GM12892 (cell line): ENCODE data around the gene ADAM11.

Experiments
- DNase-seq: peaks from one replicate; pipeline ENCODE4 v3.0.0; 2011; ENCODE audit not compliant: insufficient read length
- FAIRE-seq: peaks from 2 replicates; lab custom pipeline; 2011; peaks lifted over from hg19 to GRCh38; lab: Jason Lieb, UNC
- POLR2A ChIP-seq: IDR thresholded peaks from 2 replicates; pipeline ENCODE4 v1.6.1; 2011; ENCODE audit warnings: low read depth, low read length, control low read depth
- POLR2AphosphoS5 ChIP-seq: IDR thresholded peaks from 2 replicates; pipeline ENCODE4 v1.6.1; 2011; ENCODE audit warnings: low read depth, low read length, control low read depth
- TAF1 ChIP-seq: IDR thresholded peaks from 2 replicates; pipeline ENCODE4 v1.6.1; 2011; ENCODE audit warnings: low read depth, mild to moderate bottlenecking, control low read depth, low read length, borderline replicate concordance

Gene ADAM11

DNA sequence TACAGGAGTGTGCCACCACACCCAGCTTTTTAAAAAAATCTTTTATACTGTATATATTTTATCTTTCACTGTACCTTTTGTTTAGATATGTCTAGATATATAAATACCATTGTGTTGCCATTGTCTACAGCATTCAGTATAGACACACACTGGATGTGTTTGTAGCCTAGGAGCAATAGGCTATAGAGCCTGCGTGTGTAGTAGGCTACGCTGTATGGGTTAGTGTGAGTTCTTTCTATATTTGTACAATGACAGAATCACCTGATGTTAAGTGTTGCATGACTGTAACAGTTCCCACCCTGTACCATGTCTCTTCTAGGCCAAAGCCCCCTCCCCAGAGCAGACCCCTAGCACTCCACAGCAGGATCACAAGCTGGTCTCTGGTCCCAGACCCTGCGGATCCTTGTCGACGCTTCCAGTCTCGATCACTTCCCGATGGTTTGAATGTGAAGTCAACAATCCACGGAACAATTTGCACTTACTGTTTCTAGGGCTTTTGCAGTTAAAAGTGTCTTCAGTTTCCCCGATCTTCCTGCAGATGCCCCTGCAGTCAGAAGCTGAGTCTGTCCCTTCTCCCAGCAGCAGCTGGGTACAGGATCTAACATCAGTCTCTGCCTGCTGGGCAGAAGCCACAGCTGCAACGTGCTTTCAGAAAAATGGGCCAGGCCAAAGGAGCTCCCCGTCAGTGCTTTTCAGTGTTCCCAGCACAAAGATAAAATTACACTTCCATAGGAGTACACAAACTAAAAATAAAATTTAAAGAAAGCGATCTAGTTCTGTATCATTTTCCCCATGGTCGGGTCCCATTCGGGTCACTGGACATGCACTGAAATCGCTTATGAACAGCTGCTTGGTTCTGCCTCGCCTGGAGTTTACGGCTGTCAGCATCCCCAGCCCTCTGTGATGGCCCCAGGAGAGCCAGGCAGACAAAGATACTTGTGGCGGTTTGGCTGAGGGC is 35.4 kb downstream of the ADAM11 start:
- no peak for DNase-seq
- no peak for FAIRE-seq
- TF ChIP-seq POLR2AphosphoS5, result no peak
- no peak for TF ChIP-seq POLR2A
- no peak for TF ChIP-seq TAF1

DNA sequence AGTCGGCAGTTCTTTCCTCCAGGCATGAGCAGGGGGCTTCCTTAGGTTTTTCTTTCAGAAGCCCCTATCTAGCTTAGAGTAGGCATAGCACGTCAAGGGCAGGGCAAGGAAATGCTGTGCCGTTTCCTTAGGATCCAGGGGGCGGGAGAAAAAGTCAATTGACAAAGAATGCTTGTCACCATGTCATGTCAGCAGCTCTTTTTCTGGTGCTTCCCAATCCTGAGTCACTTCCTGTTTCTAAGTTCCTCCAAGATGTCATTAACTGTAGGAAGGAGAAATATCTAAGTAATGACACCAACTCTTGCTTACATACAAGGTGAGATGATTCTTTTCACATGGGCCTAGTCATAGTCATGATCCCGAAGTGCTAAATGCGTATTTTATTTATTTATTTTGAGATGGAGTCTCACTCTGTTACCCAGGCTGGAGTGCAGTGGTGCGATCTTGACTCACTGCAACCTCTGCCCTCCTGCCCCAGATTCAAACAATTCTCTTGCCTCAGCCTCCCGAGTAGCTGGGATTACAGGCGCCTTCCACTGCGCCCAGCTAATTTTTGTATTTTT is 36.1 kb downstream of the ADAM11 start:
- DNase-seq (no peak), FAIRE-seq (no peak)
- TF ChIP-seq TAF1, result no peak
- no peak for TF ChIP-seq POLR2AphosphoS5
- TF ChIP-seq POLR2A, result no peak

DNA sequence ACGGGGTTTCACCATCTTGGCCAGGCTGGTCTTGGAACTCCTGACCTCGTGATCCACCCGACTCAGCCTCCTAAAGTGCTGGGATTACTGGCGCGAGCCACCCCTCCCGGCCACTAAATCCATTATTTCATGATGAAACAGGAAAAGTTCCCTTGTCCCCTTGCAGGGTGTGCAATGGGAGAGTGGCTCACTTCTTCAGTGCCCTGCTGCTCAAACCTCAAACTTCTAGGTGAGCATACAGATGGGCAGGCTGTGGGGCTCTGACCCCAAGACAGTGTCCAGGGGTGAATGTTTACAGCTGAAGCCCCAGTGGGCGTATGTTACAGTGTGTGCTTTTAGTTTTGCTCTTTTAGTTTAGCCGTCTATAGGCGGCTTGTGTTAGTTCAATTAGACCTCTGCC is 36.6 kb downstream of the ADAM11 start:
- TF ChIP-seq POLR2AphosphoS5 (no peak), TAF1 (no peak), POLR2A (no peak)
- FAIRE-seq (no peak), DNase-seq (no peak)

DNA sequence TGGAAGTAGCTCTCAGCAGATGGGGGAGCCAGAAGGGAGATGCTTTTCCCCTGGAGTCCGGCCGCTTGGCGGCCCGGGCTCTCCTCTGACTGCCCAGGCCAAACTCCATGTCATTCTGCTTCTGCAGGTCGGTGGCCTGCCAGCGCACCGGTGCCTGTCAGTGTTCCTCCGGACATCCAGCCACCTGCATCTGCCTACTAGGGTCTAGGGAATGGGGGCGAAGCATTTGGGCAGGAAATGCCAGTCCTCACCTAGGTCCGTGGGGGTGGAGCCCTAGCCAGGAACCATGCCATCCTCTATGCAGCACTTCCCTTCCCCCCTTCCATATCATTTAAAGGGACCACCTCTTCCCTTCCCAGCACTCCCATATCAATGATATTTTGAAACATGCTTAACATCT is 37.1 kb downstream of the ADAM11 start:
- FAIRE-seq (no peak), DNase-seq (no peak)
- TF ChIP-seq POLR2A (no peak), TAF1 (no peak), POLR2AphosphoS5 (no peak)

DNA sequence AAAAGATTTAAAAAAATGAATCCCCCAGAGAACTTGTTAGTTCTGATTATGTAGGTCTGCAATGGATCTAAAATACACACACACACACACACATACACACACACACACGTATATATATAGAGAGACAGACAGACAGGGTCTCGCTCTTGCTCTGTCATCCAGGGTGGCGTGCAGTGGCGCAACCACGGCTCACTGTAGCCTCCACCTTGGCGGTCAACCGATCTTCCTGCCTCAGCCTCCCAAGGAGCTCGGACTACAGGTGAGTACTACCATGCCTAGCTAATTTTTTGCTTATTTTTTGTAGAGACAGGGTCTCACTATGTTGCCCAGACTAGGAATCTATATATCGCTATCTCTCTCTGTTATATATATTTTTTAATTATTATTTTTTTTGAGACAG is 37.9 kb downstream of the ADAM11 start:
- TF ChIP-seq POLR2AphosphoS5, result no peak
- no peak for TF ChIP-seq POLR2A
- no peak for TF ChIP-seq TAF1
- FAIRE-seq (no peak), DNase-seq (no peak)

- no peak for FAIRE-seq
- TF ChIP-seq POLR2AphosphoS5 (no peak), POLR2A (no peak), TAF1 (no peak)
- DNase-seq, result no peak
These were observed 39.0 kb downstream of the ADAM11 start for GRCh38 chr17:44797802-44798201.

DNA sequence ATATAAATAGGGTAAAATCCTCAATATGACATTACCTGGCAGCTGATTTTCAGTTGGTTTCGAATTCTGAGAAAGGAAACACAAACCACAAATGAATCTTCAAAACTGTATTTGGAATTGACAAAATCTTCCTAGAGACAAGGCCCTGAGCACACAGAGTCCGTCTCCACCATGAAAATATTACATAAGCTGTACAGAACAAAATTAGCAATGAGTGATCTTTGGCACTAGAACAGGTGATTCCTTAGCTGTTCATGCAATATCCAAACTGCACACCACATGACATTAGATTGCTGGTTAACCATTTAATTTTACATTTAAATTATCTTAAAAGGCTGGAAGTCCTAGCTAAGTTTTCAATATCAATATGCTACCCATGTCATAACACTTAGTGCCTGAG is 39.6 kb downstream of the ADAM11 start:
- TF ChIP-seq POLR2A, result no peak
- TF ChIP-seq POLR2AphosphoS5, result no peak
- TF ChIP-seq TAF1, result no peak
- FAIRE-seq (no peak), DNase-seq (no peak)

- TF ChIP-seq POLR2AphosphoS5 (no peak), POLR2A (no peak), TAF1 (no peak)
- FAIRE-seq (no peak), DNase-seq (no peak)
These were observed 43.1 kb downstream of the ADAM11 start for GRCh38 chr17:44801880-44802279.

DNA sequence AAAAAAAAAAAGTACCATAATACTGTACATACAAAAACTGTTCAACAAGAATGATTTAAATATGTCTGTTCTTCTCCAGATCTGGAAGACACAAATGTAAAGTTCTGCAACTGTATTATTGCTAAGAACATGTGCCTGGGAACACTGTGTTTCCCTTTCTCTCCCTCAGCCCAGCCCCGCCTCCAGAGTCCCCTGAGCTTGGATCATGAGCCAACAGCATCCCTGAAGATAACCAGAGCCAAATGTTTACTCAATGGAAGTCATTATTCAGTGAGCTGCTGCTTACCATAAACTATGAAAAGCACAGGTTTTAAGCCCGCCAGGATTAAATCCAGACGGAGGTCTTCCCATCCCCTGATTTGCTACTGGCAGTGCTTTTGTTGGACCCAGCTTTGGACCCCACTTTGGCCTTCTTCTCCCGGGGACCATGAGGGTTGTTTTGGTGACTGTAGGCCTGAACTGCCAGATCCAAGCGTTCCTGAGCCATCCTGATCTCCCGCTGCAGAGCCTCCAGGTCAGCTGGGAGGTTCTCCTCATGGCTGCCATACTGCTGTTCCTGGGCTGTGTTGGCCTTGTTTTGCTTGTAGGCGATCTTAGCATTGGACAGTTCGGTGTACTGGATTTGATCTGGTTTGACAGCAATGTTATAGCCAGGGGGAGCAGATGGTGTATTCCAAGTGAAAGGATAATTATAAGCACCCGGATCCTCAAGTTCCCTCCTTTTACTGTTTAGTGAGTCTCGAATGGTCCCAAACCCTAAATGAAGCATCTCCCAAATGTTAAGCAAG is 45.7 kb downstream of the ADAM11 start:
- TF ChIP-seq TAF1 (no peak), POLR2AphosphoS5 (no peak), POLR2A (no peak)
- no peak for FAIRE-seq
- no peak for DNase-seq

- no peak for FAIRE-seq
- DNase-seq, result no peak
- no peak for TF ChIP-seq POLR2AphosphoS5
- TF ChIP-seq POLR2A, result no peak
These were observed 48.5 kb downstream of the ADAM11 start for GRCh38 chr17:44807093-44807816.

DNA sequence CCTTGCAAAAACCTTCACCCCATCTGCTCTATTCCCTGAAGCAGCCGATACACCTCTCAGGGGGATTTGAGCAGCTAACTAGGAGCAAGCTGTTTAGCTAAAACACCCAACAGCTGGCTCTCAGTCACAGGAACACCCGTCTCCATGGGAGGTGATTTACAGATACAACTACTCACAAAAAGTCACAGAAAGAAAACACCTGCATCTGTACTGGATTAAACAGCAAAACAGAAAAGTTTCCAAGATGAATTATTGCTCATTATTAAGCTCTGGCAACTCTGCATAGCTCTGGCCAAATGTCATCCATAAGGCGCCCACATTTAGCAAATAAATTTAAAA is 49.0 kb downstream of the ADAM11 start:
- FAIRE-seq (no peak), DNase-seq (no peak)
- no peak for TF ChIP-seq POLR2AphosphoS5
- no peak for TF ChIP-seq TAF1
- no peak for TF ChIP-seq POLR2A
